K562 (cell line): ENCODE results near the gene SCN7A. TPM values are rescaled to one million over a fixed set of nuclear protein-coding genes. Genes with fewer than 3 reads are reported as not detected.
A peak's percentile ranks its signal among the peaks of the same experiment; 100 is the strongest.

Experiments used
- ARID1B ChIP-seq: fragments of 450-650 bp; IDR thresholded peaks from 2 replicates; pipeline ENCODE4 v1.6.1; 2016; ENCODE audit warnings: antibody characterized with exemption, mild to moderate bottlenecking, inconsistent platforms
- BCL6 ChIP-seq: fragments of 250-450 bp; sonication (Bioruptor Pico); IDR thresholded peaks from 2 replicates; pipeline ENCODE4 v1.4.0; 2020
- CC2D1A ChIP-seq: fragments of 450-650 bp; IDR thresholded peaks from 2 replicates; pipeline ENCODE4 v1.6.1; 2017; ENCODE audit warnings: mild to moderate bottlenecking
- CEBPG ChIP-seq, 3 experiments: fragments of 200-800 bp in 1 of 3; sonication (Bioruptor generic) in 1 of 3; sonication (generic) in 1 of 3; formaldehyde crosslinking in 1 of 3; IDR thresholded peaks in 2 of 3; conservative IDR thresholded peaks in 1 of 3; 2 replicates each; pipeline versions ENCODE4 v1.6.1 to v1.8.0; 2016 to 2022; ENCODE audit warnings: missing compliant biosample characterization in 2 of 3, missing genetic modification characterization in 2 of 3, mild to moderate bottlenecking in 1 of 3, missing genetic modification reagents in 1 of 3
- E2F3 ChIP-seq: fragments of 250-450 bp; sonication (Bioruptor Pico); IDR thresholded peaks from 2 replicates; pipeline ENCODE4 v1.4.0; 2020; ENCODE audit warnings: mild to moderate bottlenecking
- LEF1 ChIP-seq: fragments of 450-650 bp; IDR thresholded peaks from 2 replicates; pipeline ENCODE4 v1.6.1; 2016; ENCODE audit warnings: mild to moderate bottlenecking
- RERE ChIP-seq: sonication (generic); formaldehyde crosslinking; IDR thresholded peaks from 2 replicates; pipeline ENCODE4 v1.8.0; 2023; ENCODE audit warnings: missing genetic modification reagents, mild to moderate bottlenecking, borderline replicate concordance
- SMARCA4 ChIP-seq: fragments of 450-650 bp; IDR thresholded peaks from 2 replicates; pipeline ENCODE4 v1.6.1; 2016
- SPI1 ChIP-seq: IDR thresholded peaks from 2 replicates; pipeline ENCODE4 v1.6.1; 2011; ENCODE audit warnings: low read depth, low read length, control low read depth, borderline replicate concordance
- SRSF9 ChIP-seq: fragments of 200-400 bp; formaldehyde crosslinking; IDR thresholded peaks from 2 replicates; pipeline ENCODE4 v1.6.1; 2017; ENCODE audit warnings: low read depth, low read length, borderline replicate concordance
- TOE1 ChIP-seq, 2 experiments: fragments of 450-650 bp in 1 of 2; sonication (generic) in 1 of 2; formaldehyde crosslinking in 1 of 2; IDR thresholded peaks; 2 replicates each; pipeline versions ENCODE4 v1.7.1 to v1.8.0; 2016 to 2022; ENCODE audit warnings: borderline replicate concordance in 2 of 2, mild to moderate bottlenecking in 2 of 2, antibody characterized with exemption in 1 of 2, inconsistent platforms in 1 of 2, low read depth in 1 of 2, missing genetic modification reagents in 1 of 2, moderate library complexity in 1 of 2
- ZBTB17 ChIP-seq: fragments of 450-650 bp; formaldehyde crosslinking; IDR thresholded peaks from 2 replicates; pipeline ENCODE4 v1.4.0; 2020; ENCODE audit warnings: mild to moderate bottlenecking
- ZNF699 ChIP-seq: fragments of 250-450 bp; sonication (Bioruptor Pico); IDR thresholded peaks from 2 replicates; pipeline ENCODE4 v1.8.0; 2021; ENCODE audit warnings: mild to moderate bottlenecking, moderate library complexity; ENCODE audit not compliant: insufficient replicate concordance
- ZNF778 ChIP-seq: fragments of 450-650 bp; formaldehyde crosslinking; IDR thresholded peaks from 2 replicates; pipeline ENCODE4 v1.4.0; 2020; ENCODE audit warnings: mild to moderate bottlenecking, moderate library complexity
- polyA plus RNA-seq, 8 experiments: library from polyadenylated mRNA; depleted of rRNA in 4 of 8; stranded (reverse) in 5 of 8; unstranded in 3 of 8; fragments of >200 nt; fragmentation: Nextera tagmentation in 2 of 8; fragmentation: Illumina TruSeq in 1 of 8; extraction: Ambion mirVana in 2 of 8; extraction: Trizol in 1 of 8; gene quantifications; 2 replicates each; pipeline versions ENCODE4 v1.2.1 to v1.2.3, GENCODE V29; 2011 to 2014; ENCODE audit warnings: inconsistent platforms in 1 of 8, missing spikeins in 1 of 8
- total RNA-seq, 7 experiments: library from RNA; depleted of rRNA in 6 of 7; stranded (reverse); fragments of >200 nt in 6 of 7; fragmentation: Illumina TruSeq in 2 of 7; extraction: Trizol in 2 of 7; gene quantifications; 2 replicates each; pipeline versions ENCODE4 v1.2.1 to v1.2.3, GENCODE V29; 2011 to 2021; ENCODE audit warnings: low replicate concordance in 1 of 7

The SCN7A gene
- total and polyA plus RNA-seq, 9 of the 15 experiments (the other 6 are each of a cell fraction or from before 2014, with no cell fraction given), result under 0.01 to 0.05 (median 0.03) TPM; not detected in 3

- TF ChIP-seq E2F3 (CRISPR knock-in tag) (no peak), SRSF9 (no peak), CEBPG (CRISPR knock-in tag; IDR thresholded peaks at IDR 0.05) (no peak), CEBPG (tag; conservative IDR thresholded peaks at IDR 0.05 in 1 of 2, IDR thresholded peaks at IDR 0.05 in 1 of 2) (peak in 1 of 2 experiments; percentile 62; a peak in 2 of 4 replicates), BCL6 (CRISPR knock-in tag) (no peak), CC2D1A (0 out of 2 replicates have a peak, but pooled peaks have one; percentile 26), ZNF778 (CRISPR knock-in tag) (no peak), SMARCA4 (0 out of 2 replicates have a peak, but pooled peaks have one; percentile 15), LEF1 (no peak), ZNF699 (CRISPR knock-in tag) (no peak), TOE1 (IDR thresholded peaks at IDR 0.05; ENCODE audit: borderline replicate concordance) (no peak), TOE1 (CRISPR knock-in tag; IDR thresholded peaks at IDR 0.05; ENCODE audit: borderline replicate concordance, low read depth) (no peak), RERE (no peak), ZBTB17 (CRISPR knock-in tag) (no peak), SPI1 (no peak), ARID1B (peak; percentile 17; the same call in 1 of the 2 replicates)
Measured at GRCh38 chr2:166384774-166385173, 109.3 kb downstream of the SCN7A start (continued).
